Liver (tissue), 3 donors: ENCODE data around the gene PPP6R3.

ENCODE experiments used
- ATF3 ChIP-seq: IDR thresholded peaks from 2 replicates; pipeline ENCODE4 v1.6.1; 2016; ENCODE audit warnings: antibody characterized with exemption
- CTCF ChIP-seq: fragments of 150-350 bp; IDR thresholded peaks from 2 replicates; pipeline ENCODE4 v1.5.1; 2017; ENCODE audit warnings: improper control_type of control experiment, low read depth, low read length; ENCODE audit not compliant: missing input control
- GABPA ChIP-seq, 2 donors: IDR thresholded peaks in 1 of 2; conservative IDR thresholded peaks in 1 of 2; 2 replicates each; pipeline ENCODE4 v1.6.1; 2016; ENCODE audit warnings: antibody characterized with exemption in 2 of 2, mild to moderate bottlenecking in 1 of 2, moderate library complexity in 1 of 2
- JUND ChIP-seq, 2 donors: IDR thresholded peaks; 2 replicates each; pipeline ENCODE4 v1.6.1; 2016; ENCODE audit warnings: antibody characterized with exemption in 2 of 2
- MAX ChIP-seq: IDR thresholded peaks from 2 replicates; pipeline ENCODE4 v1.6.1; 2016; ENCODE audit warnings: antibody characterized with exemption
- RXRA ChIP-seq, 2 donors: IDR thresholded peaks; 2 replicates each; pipeline ENCODE4 v1.6.1; 2017 to 2018; ENCODE audit warnings: antibody characterized with exemption in 2 of 2, mild to moderate bottlenecking in 1 of 2
- SP1 ChIP-seq: IDR thresholded peaks from 2 replicates; pipeline ENCODE4 v1.6.1; 2018; ENCODE audit warnings: antibody characterized with exemption, mild to moderate bottlenecking
- TAF1 ChIP-seq: conservative IDR thresholded peaks from 2 replicates; pipeline ENCODE4 v1.6.1; 2016; ENCODE audit warnings: antibody characterized with exemption, mild to moderate bottlenecking
- donor health status: healthy.
- donor health status: healthy.

GRCh38 chr11:68411501-68411991 lies 49.0 kb upstream of the PPP6R3 start:
- TF ChIP-seq CTCF: no peak
- TF ChIP-seq MAX: no peak
- no peak for TF ChIP-seq TAF1
- no peak for TF ChIP-seq GABPA (IDR thresholded peaks at IDR 0.05 in 1 of 2, conservative IDR thresholded peaks at IDR 0.05 in 1 of 2)
- no peak for TF ChIP-seq RXRA (IDR thresholded peaks at IDR 0.05)
- TF ChIP-seq ATF3: no peak
- TF ChIP-seq JUND (IDR thresholded peaks at IDR 0.05): no peak
- TF ChIP-seq SP1: no peak
